Smooth muscle cell (in vitro differentiated cells): ENCODE data around the gene FERMT3. TPM values are rescaled to one million over a fixed set of nuclear protein-coding genes. Genes with fewer than 3 reads are reported as not detected.

Source experiments
- DNase-seq: peaks from one replicate; lab custom pipeline; 2025; ENCODE audit not compliant: unreplicated experiment; lab: John Stamatoyannopoulos, UW
- H2AFZ ChIP-seq: fragments of 200-600 bp; sonication (generic); 2 replicates; pipeline ENCODE4 v1.6.0; 2016; ENCODE audit warnings: antibody characterized with exemption, low read depth, mild to moderate bottlenecking
- H3F3A ChIP-seq: fragments of 200-600 bp; sonication (generic); 2 replicates; pipeline ENCODE4 v1.6.0; 2017; ENCODE audit warnings: antibody characterized with exemption, low read depth
- H3K27ac ChIP-seq: fragments of 200-600 bp; sonication (generic); 2 replicates; pipeline ENCODE4 v1.5.1; 2016; ENCODE audit warnings: low read depth, mild to moderate bottlenecking
- H3K27me3 ChIP-seq: fragments of 200-600 bp; sonication (generic); 2 replicates; pipeline ENCODE4 v1.6.1; 2016; ENCODE audit warnings: low read depth, mild to moderate bottlenecking
- H3K36me3 ChIP-seq: fragments of 200-600 bp; sonication (generic); 2 replicates; pipeline ENCODE4 v1.5.1; 2016; ENCODE audit warnings: low read depth
- H3K4me1 ChIP-seq: fragments of 200-600 bp; sonication (generic); 2 replicates; pipeline ENCODE4 v1.5.1; 2016; ENCODE audit warnings: low read depth
- H3K4me2 ChIP-seq: fragments of 200-600 bp; sonication (generic); 2 replicates; pipeline ENCODE4 v1.6.0; 2016; ENCODE audit warnings: mild to moderate bottlenecking
- H3K4me3 ChIP-seq: fragments of 200-600 bp; sonication (generic); 2 replicates; pipeline ENCODE4 v1.5.1; 2016; ENCODE audit warnings: mild to moderate bottlenecking
- H3K79me2 ChIP-seq: fragments of 200-600 bp; sonication (generic); 2 replicates; pipeline ENCODE4 v1.6.0; 2016; ENCODE audit warnings: low read depth, mild to moderate bottlenecking
- H3K9ac ChIP-seq: fragments of 200-600 bp; sonication (generic); 2 replicates; pipeline ENCODE4 v1.6.0; 2016; ENCODE audit warnings: low read depth
- H3K9me3 ChIP-seq: fragments of 200-600 bp; sonication (generic); replicated peaks from 2 replicates; pipeline ENCODE4 v1.5.1; 2016; ENCODE audit warnings: low read depth
- H4K20me1 ChIP-seq: fragments of 200-600 bp; sonication (generic); 2 replicates; pipeline ENCODE4 v1.6.0; 2016; ENCODE audit warnings: low read depth
- CTCF ChIP-seq: fragments of 200-600 bp; sonication (generic); IDR thresholded peaks from 2 replicates; pipeline ENCODE4 v1.5.1; 2017; ENCODE audit warnings: borderline replicate concordance, mild to moderate bottlenecking, antibody characterized with exemption; ENCODE audit not compliant: insufficient read depth, poor library complexity, severe bottlenecking
- WGBS: methylation state at CpG from one replicate; pipeline ENCODE4 v1.1.7; 2016; ENCODE audit warnings: low lambda C conversion rate; 5-methylcytosine and 5-hydroxymethylcytosine counted together
- polyA plus RNA-seq: library from polyadenylated mRNA; unstranded; fragments of >200 nt; fragmentation: Nextera tagmentation; extraction: Ambion mirVana; gene quantifications from 2 replicates; pipeline ENCODE4 v1.2.1, GENCODE V29; 2016
- total RNA-seq: library from RNA; depleted of rRNA; stranded (reverse); fragments of >200 nt; gene quantifications from 2 replicates; pipeline ENCODE4 v1.2.3, GENCODE V29; 2014

The FERMT3 gene
- total and polyA plus RNA-seq, 2 experiments from 2014 or later: 1.2 to 3.7 TPM

DNA sequence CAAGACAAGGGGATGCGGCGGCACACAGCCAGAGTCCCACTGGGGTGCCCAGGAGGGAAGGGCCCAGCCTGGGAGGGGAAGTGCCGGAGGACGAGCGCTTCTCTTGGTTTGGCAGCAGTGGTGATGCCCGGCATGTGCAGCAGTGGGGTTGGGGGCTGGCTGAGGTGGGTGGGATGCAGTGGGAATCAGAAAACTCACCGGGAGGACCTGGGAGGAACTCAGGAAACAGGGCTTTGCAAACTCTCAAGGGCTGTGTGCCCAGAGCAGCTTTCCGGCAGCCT, 3.0 kb downstream of the FERMT3 start:
- Histone ChIP-seq H3K27me3 (no peaks in the 10 kb centered on the region), H3K4me3 (no peak overlapping the region), H3K4me2 (no peak overlapping the region), H3K9ac (no peak overlapping the region), H3K36me3 (no peaks in the 10 kb centered on the region), H3K4me1 (no peaks in the 10 kb centered on the region), H3F3A (no peaks in the 10 kb centered on the region), H3K27ac (no peak overlapping the region), H4K20me1 (no peaks in the 10 kb centered on the region), H2AFZ (no peak overlapping the region), H3K9me3 (no peaks in the 10 kb centered on the region), H3K79me2 (no peaks in the 10 kb centered on the region)
- no peak for DNase-seq
- TF ChIP-seq CTCF: no peak
- WGBS: 100% methylated on average over 8 of the region's 8 CpGs

- no peaks in the 10 kb centered on the region for H3K9me3 ChIP-seq
- TF ChIP-seq CTCF: no peak
- H3K79me2 ChIP-seq: no peaks in the 10 kb centered on the region
- 96% methylated on average over 24 of the region's 24 CpGs for WGBS
- H4K20me1 ChIP-seq: no peaks in the 10 kb centered on the region
- H3K4me2 ChIP-seq: no peak overlapping the region
- no peak overlapping the region for H3K9ac ChIP-seq
- H3K27ac ChIP-seq: no peak overlapping the region
- no peak overlapping the region for H3K4me3 ChIP-seq
- DNase-seq: no peak
- H3F3A ChIP-seq: no peaks in the 10 kb centered on the region
- H3K36me3 ChIP-seq: no peaks in the 10 kb centered on the region
- H3K27me3 ChIP-seq: no peaks in the 10 kb centered on the region
- H2AFZ ChIP-seq: no peak overlapping the region
- H3K4me1 ChIP-seq: no peaks in the 10 kb centered on the region
These were observed 3.9 kb downstream of the FERMT3 start for GRCh38 chr11:64210301-64211020.

GRCh38 chr11:64211181-64211872, 4.8 kb downstream of the FERMT3 start:
- no peak overlapping the region for H3K9ac ChIP-seq
- no peaks in the 10 kb centered on the region for H3K36me3 ChIP-seq
- H3K27ac ChIP-seq: no peak overlapping the region
- no peaks in the 10 kb centered on the region for H4K20me1 ChIP-seq
- no peak for TF ChIP-seq CTCF
- no peaks in the 10 kb centered on the region for H3K4me1 ChIP-seq
- no peaks in the 10 kb centered on the region for H3K27me3 ChIP-seq
- no peak overlapping the region for H3K4me2 ChIP-seq
- H3K4me3 ChIP-seq: no peak overlapping the region
- 91% methylated on average over 25 of the region's 30 CpGs for WGBS
- H3F3A ChIP-seq: no peaks in the 10 kb centered on the region
- H3K79me2 ChIP-seq: no peaks in the 10 kb centered on the region
- H3K9me3 ChIP-seq: no peaks in the 10 kb centered on the region
- no peak overlapping the region for H2AFZ ChIP-seq
- DNase-seq: no peak

GRCh38 chr11:64216879-64217278, 10.4 kb downstream of the FERMT3 start:
- no peak for TF ChIP-seq CTCF
- Histone ChIP-seq H3K27me3 (no peaks in the 10 kb centered on the region), H3K4me1 (no peaks in the 10 kb centered on the region), H3F3A (no peaks in the 10 kb centered on the region), H3K36me3 (no peaks in the 10 kb centered on the region), H4K20me1 (no peaks in the 10 kb centered on the region), H3K79me2 (no peaks in the 10 kb centered on the region), H3K4me2 (no peak overlapping the region), H3K4me3 (no peak overlapping the region), H2AFZ (no peak overlapping the region), H3K9ac (no peak overlapping the region), H3K9me3 (no peaks in the 10 kb centered on the region), H3K27ac (no peak overlapping the region)
- no peak for DNase-seq
- 93% methylated on average over 6 of the region's 6 CpGs for WGBS
